Colon (tissue), 2 donors: ENCODE results near the gene FOCAD.
"Not testable (repeated sequence)": the region's sequence is repeated elsewhere in the genome, so short reads cannot be mapped to it uniquely, and the experiment has no call there.

ENCODE experiments used
- FAIRE-seq: peaks from 2 replicates; lab custom pipeline; 2012; peaks lifted over from hg19 to GRCh38; lab: Jason Lieb, UNC
- donor health status: control.
- donor health status: control.

Gene FOCAD

DNA sequence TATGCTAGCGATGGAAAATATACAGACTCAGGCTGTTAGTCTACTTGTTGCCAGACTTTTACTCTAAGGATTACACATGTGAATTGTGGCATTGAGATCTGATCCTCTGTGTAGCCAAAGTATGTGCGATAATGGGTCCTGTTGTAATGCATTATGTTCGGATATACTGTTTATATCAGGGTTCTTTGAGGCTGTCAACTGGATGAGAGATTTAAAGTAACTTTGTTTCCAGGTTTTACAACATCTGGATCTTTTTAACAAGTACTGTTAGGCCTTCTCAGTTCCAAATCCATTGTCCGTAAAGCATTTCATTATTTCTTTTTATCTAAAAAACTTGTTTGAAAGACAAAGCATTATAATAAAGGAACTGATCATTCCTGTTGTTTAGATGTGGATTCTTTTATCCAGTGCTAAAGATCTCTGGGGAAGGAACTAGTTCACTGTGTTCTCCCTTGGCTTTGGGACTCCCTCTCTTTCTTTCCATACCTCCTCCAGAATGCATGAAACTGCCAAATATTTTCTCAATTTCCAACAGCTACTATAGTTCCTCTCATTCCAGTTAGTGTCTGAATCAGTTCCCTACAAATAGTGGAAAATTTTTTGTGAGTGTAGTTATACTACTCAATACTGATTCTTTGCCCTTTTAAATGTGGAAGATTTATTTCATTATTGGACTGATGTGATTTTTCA lies 278.6 kb downstream of the FOCAD start:
- FAIRE-seq: no peak

DNA sequence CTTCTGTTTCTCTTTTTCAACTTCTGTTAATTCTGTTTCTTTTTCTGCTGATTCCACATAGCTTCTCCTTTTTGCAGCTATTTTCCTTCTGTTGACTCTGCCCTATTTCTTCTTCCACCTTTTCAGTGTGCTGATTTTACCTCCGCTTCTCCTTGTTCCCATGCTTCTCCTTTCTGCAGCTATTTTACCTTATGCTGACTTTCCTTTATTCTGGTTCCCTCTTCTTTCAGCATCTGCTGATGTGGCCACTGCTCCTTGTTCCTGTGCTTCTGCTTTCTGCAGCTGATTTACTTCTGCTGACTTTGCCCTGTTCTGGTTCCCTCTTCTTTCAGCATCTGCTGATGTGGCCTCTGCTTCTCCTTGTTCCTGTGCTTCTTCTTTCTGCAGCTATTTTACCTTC lies 288.6 kb downstream of the FOCAD start:
- no peak for FAIRE-seq

DNA sequence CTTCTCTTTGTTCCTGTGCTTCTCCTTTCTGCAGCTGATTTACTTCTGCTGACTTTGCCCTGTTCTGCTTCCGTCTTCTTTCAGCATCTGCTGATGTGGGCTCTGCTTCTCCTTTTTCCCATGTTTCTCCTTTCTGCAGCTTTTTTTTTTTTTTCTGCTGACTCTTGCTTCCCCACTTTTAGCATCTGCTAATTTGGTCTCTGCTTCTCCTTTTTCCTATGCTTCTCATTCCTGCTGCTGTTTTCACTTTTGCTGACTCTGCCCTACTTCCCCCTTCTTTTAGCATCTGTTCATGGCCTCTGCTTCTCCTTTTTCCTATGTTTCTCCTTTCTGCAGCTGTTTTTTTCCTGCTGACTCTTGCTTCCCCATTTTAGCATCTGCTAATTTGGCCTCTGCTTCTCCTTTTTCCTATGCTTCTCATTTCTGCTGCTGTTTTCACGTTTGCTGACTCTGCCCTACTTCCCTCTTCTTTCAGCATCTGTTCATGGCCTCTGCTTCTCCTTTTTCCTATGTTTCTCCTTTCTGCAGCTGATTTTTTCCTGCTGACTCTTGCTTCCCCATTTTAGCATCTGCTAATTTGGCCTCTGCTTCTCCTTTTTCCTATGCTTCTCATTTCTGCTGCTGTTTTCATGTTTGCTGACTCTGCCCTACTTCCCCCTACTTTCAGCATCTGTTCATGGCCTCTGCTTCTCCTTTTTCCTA lies 289.3 kb downstream of the FOCAD start:
- not testable (repeated sequence) for FAIRE-seq

DNA sequence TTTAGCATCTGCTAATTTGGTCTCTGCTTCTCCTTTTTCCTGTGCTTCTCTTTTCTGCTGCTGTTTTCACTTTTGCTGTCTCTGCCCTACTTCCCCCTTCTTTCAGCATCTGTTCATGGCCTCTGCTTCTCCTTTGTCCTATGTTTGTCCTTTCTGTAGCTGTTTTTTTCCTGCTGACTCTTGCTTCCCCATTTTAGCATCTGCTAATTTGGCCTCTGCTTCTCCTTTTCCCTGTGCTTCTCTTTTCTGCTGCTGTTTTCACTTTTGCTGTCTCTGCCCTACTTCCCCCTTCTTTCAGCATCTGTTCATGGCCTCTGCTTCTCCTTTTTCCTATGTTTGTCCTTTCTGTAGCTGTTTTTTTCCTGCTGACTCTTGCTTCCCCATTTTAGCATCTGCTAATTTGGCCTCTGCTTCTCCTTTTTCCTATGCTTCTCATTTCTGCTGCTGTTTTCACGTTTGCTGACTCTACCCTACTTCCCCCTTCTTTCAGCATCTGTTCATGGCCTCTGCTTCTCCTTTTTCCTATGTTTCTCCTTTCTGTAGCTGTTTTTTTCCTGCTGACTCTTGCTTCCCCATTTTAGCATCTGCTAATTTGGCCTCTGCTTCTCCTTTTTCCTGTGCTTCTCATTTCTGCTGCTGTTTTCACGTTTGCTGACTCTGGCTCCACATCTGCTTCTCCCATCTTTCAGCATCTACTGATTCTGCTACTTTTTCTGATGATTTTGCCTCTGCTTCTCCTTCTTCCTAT lies 290.3 kb downstream of the FOCAD start:
- FAIRE-seq: not testable (repeated sequence)

DNA sequence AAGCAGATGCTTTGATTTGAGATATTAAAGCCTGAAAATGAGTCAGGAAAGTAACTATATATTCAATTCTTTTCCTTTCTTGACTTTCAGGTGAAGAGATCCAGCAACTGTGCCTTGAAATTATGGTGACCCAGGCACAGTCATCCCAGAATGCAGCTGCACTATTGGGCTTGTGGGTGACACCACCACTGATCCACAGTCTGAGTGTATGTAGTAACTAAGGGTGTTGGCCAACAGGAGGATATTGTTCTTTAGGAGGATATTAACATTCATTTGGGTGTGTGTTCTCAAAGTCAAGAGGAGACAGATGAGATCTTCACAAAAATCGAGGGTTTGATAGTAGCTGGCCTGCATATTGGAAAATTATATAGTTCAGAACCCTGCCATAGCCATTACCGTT lies 294.2 kb downstream of the FOCAD start:
- FAIRE-seq: no peak

DNA sequence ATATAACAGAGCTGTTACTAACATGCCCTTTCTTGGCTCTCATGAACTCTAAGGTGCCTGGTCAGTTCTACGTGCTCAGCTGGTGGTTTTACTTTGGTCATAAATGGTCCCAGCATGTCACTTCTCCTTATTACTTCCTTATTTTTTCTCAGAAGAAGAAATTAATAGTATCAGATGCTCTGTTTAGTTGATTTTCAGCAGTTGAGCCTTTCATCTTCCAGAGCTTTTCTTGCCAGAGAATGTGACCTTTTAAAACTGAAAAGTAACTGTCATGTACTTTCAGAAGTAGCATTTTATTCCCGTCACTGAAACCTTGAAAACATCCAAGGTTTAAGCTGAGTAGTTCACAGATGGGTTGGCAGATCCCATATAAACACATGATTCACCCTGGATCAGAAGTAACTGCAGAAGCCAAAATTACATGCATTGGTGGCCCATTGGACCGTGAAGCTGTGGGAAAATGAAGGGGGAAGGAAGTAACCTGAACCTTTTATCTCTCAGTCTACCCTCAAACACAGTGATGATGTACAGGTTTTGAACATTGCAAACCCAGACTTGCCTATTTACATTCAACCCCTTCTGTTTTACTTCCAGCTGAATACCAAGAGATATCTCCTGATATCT lies 296.9 kb downstream of the FOCAD start:
- no peak for FAIRE-seq

DNA sequence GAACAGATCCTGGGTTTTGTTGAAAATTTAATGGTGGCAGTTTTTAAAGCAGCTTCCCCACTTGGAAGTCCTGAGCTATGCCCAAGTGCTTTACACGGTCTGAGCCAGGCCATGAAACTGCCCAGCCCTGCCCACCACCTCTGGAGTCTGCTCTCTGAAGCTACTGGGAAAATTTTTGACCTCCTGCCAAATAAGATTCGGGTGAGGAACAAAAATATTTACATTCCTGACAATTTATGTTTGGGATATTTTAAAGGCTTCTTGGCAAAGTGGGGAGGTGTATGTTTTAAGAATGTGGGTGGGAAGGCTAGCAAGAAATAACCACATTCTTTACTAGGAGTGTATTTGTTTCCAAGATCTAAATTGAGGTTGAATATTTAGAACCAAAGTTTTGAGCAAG lies 297.4 kb downstream of the FOCAD start:
- no peak for FAIRE-seq

DNA sequence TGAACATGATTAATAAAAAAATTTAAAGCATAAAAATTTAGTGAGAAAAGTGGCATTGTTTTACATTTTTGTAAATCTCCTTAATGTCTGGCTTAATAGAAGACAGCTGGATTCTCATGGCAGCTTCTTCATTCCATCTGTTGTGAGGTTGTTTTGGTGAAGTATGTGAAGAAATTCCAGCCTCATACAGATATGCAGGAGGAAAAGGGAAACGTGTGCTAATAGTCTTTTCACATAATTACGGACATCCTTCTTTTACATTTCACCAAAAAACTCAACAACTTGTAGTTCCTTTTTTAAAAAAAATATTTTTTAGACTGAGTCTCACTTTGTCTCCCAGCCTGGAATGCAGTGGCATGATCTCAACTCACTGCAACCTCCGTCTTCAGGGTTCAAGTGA lies 300.4 kb downstream of the FOCAD start:
- FAIRE-seq: no peak

DNA sequence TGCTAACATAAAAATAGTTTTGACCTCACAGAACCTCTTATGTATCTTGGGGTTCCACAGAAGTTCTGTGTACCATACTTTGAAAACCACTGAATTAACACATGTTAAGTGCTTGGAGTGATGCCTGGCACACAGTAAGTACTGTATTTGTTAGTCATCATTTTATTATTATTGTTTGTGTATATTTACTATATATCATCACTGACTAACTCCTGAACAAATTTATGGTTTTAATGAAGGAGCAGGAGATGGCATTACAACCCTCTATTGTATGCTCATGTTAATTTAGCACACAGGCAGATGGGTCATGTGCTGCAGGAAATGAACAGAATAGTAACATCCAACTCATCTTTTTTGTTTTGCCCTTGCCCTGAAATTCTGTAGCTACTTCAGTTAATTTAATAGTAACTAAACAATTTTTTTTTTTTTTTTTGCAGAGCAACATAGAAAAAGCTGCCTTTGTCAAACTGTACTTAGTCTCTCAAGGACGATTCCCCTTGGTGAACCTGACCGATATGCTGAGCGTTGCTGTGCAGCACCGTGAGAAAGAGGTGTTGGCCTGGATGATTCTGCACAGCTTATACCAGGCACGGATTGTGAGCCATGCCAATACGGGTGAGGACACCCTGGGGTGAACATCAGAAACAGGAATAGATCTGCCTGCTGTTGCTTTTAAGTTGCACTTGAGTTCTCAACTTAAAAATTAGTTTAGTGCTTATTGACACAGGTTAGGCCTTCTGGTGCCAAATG lies 302.0 kb downstream of the FOCAD start:
- FAIRE-seq: no peak

DNA sequence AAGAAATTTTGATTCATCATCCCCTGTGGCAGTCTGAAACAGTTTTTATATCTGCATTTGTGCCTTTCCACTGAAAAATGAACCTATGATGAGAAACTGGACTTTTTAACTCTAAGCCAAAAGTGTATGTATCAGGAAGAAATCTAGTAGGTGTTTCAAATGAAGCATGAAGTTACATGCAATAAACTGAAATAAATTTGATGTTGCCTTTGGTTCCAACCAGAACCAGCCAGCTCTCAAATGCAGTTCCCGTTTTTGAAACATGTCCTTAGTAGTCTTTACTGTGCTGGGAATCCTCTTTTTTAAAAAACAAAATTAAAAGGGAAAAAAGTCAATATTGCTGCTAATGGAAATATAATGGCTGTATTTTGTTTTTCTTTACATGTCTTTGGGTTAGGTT lies 303.5 kb downstream of the FOCAD start:
- no peak for FAIRE-seq

DNA sequence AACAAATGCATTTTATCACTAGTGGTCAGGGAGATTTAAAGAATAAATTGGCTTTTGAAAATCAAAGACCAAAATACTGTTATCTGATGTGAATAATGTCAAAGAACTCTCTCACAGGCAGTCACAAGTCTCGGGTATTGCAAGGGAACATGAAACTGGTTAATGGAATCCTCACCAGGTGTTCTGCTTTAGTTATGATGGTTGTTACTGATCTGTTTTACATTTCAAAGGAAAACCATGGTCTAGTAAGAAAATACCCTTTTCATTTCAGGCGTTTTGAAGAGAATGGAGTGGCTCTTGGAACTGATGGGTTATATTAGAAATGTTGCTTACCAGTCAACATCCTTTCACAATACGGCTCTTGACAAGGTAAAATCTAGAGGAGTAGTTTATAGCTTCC lies 304.0 kb downstream of the FOCAD start:
- no peak for FAIRE-seq

DNA sequence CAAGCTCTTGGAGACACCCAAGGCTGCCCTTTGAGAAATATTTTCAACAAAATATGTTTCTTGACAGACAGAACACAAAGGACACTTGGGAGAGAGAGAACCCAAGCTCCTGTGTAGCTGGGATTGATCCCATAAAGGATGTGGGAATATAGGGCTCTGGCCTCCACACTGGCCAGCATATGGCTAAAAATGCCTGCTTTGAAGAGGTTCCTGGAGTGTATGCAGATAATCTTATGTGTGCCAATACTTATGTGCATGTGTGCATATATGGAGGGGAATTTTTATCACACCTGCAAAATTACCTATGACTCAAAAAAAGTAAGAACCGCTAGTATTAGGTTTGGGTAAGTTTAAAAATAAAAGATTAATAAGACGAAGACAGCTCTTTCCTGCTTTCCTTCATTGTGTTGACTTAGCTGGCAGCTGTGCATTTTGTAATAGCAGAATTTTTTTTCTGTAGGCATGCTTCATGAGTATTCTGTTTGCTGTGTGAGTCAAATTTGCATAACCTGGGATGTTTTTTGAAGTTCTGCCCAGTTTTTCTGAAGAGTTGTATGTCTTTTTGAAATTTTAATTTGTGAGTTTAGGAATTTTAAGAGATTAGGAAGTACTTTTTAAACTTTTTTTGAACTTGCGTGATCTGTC lies 304.7 kb downstream of the FOCAD start:
- FAIRE-seq: no peak

DNA sequence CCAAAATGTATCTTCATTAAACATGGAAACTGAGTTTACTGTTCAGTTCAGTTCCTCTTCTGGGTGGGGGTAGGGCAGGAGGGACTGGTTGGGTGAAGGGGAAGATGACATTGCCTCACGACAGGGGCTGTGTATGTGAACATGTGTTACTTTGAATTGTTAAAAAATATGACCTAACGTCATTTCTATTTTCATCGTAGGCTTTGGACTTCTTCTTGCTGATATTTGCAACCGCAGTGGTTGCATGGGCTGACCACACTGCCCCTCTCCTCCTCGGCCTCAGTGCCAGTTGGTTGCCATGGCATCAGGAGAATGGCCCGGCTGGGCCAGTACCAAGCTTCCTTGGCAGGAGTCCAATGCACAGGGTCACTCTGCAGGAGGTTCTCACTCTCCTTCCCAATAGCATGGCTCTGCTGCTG lies 305.9 kb downstream of the FOCAD start:
- FAIRE-seq: no peak

DNA sequence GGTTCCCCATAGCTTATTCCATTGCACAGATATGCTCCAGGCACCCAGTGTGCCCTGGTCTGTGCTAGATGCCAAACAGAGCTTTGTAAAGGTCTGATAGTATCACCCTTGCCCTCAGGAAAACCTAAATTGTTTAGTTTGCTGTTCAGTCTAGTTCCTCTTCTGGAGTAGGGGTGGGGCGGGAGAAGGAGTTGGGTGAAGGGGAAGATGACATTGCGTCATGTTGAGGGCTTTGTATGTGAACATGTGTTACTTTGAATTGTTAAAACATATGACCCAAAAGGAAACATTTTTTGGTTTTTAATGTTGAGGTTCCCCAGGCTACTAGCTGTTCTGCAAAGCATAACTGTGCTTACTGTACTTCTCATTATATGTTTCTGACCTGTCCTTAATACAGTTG lies 306.8 kb downstream of the FOCAD start:
- FAIRE-seq: no peak

DNA sequence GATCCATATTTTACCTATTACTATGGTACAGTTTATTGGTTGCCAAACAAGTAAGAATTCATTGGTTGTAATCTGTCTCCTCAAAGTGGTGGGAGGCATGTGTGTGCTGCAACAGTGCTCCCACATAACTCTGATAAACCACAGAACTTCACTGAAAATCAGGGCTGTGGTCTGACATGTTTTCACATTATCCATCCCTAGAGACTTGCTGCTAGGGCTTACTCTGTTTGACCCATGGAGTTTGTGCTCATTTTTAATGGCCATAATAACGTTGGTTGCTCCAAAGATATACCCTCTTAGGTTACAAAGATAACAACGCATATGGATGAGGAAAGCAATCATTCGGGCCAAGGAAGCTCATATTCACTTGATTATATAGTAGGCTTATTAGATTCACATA lies 310.4 kb downstream of the FOCAD start:
- no peak for FAIRE-seq

DNA sequence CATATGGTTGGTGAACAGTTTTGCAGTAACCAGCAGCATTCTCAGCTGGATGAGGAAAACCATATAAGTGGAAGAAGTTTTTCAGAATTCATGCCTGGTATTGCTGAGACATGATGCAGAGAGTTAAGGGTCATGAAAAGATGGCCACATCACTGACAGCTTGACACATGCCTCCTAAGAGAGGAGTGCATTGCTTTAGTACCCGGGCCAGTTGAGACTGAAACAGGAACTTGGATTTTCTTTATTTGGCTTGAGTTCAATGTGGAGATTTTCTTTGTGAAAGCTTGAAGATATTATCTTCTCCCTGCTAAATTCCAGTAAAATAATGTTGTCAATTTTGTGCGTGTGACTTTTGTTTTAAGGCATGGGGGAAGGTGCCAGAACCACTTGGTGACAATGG lies 311.6 kb downstream of the FOCAD start:
- no peak for FAIRE-seq

DNA sequence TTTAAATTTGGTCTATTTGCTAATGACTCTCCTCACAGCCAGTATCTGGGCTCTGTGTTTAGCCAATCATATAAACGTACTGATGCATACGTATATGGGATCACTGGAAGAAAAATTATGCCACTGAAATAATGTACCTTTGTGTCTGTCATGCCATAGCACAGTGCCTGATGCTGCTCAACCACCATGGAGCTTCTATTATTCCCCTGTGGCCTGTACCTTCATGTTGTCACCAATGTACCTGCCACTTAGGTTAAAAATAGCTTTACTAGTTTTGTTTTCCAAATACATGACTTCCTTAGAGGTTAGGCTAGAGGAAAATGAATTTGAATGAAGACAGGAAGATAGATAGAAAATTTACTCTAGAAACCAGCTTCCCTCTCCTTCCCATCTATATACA lies 312.8 kb downstream of the FOCAD start:
- FAIRE-seq: no peak

DNA sequence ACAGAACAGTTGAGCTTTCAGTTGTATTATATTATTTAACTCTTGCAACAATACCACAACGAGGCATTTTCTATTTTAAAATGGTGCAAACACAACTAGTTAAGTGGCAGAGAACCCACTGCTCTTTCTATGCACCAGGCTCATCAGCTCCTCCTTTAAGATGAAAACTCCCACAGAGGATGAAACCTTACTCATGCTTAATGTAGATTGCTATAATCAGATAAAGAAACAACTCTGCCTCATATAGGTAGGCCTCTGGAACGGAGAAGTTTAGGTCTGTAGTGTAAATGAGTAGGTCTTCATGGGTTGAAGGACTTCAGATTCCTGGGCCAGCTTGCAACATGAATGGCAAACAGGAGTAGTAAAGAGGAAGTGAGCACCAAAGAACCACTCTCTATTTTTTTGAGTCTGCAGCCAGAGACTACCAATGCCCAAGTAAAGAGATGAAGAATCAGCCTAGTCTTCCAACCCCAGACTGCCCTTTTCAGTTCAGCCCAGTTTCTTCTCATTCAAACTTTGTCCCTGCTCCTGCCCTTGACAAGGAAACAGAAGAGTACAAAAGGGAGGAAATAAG lies 313.5 kb downstream of the FOCAD start:
- FAIRE-seq: no peak

DNA sequence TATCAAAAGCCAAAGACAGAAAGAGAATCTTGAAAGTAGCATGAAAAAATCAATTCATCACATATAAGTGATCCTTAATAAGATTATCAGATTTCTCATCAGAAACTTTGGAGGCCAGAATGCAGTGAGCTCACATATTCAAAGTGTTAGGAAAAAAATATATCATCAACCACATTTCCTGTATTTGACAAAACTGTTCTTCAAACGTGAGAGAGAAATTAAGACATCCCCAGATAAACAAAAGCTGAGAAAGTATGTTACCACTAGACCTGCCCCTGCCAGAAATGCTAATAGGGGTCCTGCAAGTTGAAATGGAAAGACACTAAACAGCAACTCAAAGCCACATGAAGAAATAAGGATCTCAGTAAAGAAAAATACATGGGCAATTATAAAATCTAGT lies 317.5 kb downstream of the FOCAD start:
- no peak for FAIRE-seq

DNA sequence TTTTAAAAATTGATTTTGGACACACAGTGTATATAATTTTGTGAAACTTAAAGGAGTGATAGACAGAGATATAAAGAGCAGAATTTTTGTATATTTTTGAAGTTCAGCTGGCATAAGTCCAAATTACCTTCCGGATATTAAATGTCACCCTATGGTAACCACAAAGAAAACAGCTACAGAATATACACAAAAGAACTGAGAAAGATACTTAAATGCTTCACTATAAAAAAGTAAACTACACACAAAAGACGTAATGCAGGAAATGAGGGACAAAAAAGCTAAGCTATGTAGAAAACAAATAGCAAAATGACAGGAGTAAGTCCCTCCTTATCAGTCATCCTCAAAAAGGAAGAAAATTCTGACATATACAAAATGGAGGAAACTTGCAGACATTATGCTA lies 318.0 kb downstream of the FOCAD start:
- no peak for FAIRE-seq

DNA sequence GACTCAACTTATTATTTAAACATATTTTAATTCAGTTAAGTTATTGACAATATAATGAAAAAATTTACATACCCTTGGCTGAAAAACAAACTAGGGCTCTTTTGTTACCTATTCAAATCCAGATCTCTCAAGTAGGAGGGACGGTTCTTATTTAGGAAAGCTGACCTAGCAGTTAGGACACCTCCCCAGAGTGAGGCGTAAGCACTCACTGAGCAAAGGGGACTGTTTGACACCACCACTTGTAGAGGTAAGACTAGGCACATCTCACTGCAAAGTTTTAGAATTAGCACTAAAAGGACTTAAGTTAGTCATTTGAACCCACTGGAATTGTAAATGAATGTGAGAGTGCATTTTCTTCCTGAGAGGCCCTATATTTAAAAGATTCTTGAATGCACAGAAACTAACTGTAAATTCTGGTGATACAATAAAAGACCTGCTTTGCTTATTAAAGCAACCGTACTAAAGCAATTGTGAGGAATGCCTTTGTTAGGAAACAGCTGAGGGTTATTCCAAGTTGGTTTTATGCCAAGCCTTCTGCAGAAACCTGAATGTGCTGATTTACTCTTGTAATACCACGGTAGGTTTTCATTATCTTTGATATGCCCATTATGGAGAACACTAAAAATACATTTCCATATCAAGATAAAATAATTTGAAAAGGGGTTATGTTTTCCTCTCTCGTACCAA lies 331.2 kb downstream of the FOCAD start:
- FAIRE-seq: no peak
